ENCODE data around the gene SYT1. TPM values are rescaled to one million over a fixed set of nuclear protein-coding genes. Genes with fewer than 3 reads are reported as not detected.

Gene SYT1
- total and polyA plus RNA-seq, 8 donors = 0.16 to 1.2 (median 0.26) TPM

DNA sequence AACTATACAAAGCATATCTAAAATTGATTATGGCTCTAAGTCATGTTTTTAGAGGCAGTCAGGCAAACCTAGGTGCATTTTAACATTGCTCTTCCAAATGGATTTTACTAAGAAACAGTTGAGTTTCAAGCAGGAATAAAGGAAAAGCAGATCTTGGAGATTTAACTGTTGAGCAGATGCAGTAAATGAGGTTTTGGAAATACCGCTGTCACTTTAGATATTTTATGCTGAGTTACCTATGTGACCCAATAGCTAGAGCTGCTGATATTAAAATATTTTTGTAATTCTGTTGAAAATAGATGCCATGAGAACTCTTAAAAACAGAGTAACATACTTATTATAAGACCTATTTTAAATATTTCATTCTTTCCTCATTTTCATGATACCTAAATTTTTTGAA, 181.4 kb downstream of the SYT1 start:
- intact Hi-C loops (cut with DNase I) = no loop called here
- WGBS, 2 donors = 96 to 97% methylated on average over 1 of the region's 1 CpG
- FAIRE-seq (no peak), DNase-seq (no peak), ATAC-seq (no peak)
- Histone ChIP-seq H3K4me3 (no peak overlapping the region), H3K4me1 (no peaks in the 10 kb centered on the region), H3K27me3 (no peaks in the 10 kb centered on the region), H3K36me3 (no peaks in the 10 kb centered on the region), H3K9me3 (no peaks in the 10 kb centered on the region), H3K27ac (no peak overlapping the region)
- TF ChIP-seq, protein P1, sequence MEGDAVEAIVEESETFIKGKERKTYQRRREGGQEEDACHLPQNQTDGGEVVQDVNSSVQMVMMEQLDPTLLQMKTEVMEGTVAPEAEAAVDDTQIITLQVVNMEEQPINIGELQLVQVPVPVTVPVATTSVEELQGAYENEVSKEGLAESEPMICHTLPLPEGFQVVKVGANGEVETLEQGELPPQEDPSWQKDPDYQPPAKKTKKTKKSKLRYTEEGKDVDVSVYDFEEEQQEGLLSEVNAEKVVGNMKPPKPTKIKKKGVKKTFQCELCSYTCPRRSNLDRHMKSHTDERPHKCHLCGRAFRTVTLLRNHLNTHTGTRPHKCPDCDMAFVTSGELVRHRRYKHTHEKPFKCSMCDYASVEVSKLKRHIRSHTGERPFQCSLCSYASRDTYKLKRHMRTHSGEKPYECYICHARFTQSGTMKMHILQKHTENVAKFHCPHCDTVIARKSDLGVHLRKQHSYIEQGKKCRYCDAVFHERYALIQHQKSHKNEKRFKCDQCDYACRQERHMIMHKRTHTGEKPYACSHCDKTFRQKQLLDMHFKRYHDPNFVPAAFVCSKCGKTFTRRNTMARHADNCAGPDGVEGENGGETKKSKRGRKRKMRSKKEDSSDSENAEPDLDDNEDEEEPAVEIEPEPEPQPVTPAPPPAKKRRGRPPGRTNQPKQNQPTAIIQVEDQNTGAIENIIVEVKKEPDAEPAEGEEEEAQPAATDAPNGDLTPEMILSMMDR (IDR thresholded peaks at IDR 0.05) = no peak

DNA sequence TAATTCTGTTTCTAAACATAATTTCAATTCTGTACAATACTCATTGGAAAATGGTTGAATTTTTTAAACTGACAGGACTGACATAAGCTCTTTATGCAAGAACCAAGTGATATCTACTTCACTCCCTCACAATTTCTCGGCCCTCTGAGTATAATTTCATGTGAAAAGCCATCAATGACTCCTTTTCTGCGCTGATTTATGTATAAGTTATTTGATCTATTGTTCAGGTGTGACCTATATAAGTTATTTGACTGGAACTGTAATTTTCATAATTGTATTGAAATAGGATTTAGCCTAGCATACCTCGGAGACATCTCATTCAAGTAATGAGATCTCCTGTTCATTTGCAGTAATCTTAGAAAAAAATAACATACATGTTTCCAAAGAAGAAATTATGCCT, 184.4 kb downstream of the SYT1 start:
- intact Hi-C loops (cut with DNase I) = no loop called here
- no peak overlapping the region for H3K27ac ChIP-seq
- no peaks in the 10 kb centered on the region for H3K36me3 ChIP-seq
- H3K27me3 ChIP-seq = no peaks in the 10 kb centered on the region
- ATAC-seq = no peak
- no peaks in the 10 kb centered on the region for H3K4me1 ChIP-seq
- DNase-seq = no peak
- H3K9me3 ChIP-seq = no peaks in the 10 kb centered on the region
- TF ChIP-seq, protein P1 (IDR thresholded peaks at IDR 0.05) = no peak
- no peak overlapping the region for H3K4me3 ChIP-seq
- 69 to 76% methylated on average over 3 of the region's 3 CpGs for WGBS, 2 donors
- FAIRE-seq = no peak

DNA sequence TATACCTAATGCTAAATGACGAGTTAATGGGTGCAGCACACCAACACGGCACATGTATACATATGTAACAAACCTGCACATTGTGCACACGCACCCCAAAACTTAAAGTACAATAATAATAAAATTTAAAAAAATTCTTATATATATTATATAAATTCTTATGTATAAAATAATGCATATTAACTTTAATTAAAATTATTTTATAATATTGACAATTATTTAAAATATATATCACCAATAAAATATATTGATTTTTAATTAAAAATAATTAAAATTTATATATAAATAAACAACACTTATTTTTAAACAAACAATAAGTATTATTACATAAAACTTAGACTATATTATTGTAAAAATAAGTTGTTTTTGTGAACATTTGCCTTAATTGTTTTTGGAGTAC, 188.8 kb downstream of the SYT1 start:
- intact Hi-C loops (cut with DNase I) = no loop called here

DNA sequence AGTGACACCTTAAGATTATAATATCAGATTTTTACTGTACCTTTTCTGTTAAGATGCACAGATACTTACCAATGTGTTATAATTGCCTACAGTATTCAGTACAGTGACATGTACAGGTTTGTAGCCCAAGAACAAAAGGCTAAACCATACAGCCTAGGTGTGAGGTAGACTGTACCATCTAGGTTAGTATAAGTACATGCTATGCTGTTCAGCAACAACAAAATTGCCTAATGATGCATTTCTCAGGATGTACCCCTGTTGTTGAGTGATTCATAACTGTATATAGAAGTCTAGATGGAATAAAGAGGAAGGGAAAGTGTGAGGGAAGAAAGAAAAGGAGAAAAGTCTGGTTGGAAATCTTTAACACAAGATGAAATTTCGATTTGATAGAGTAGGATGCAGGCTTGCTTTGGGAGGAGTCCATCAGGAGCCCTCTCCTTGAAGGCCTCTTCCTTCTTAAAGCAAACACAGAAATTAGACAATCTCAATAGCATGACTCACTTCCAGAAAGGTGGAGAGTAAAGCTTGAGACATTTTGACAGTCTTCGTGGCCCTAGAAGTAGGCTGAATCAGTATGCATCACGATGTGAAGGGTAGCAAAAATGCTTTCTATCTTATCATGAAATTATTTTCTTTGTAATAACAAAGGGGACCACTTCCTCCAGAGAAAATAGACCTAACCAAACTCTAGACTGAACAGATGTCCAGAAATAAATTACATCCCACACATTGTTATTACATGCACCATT, 191.5 kb downstream of the SYT1 start:
- no peak for DNase-seq
- Histone ChIP-seq H3K4me3 (no peak overlapping the region), H3K9me3 (no peaks in the 10 kb centered on the region), H3K36me3 (no peaks in the 10 kb centered on the region), H3K27me3 (no peaks in the 10 kb centered on the region), H3K4me1 (no peaks in the 10 kb centered on the region), H3K27ac (no peak overlapping the region)
- TF ChIP-seq, protein P1 (IDR thresholded peaks at IDR 0.05) = no peak
- WGBS, 2 donors = 46 to 52% methylated on average over 3 of the region's 3 CpGs
- FAIRE-seq = no peak
- intact Hi-C loops (cut with DNase I) = no loop called here
- ATAC-seq = no peak

More for the DNA sequence above, 188.8 kb downstream of the SYT1 start:
- H3K27me3 ChIP-seq = no peaks in the 10 kb centered on the region
- no peak overlapping the region for H3K4me3 ChIP-seq
- no peaks in the 10 kb centered on the region for H3K36me3 ChIP-seq
- WGBS, 2 donors = 86 to 94% methylated on average over 3 of the region's 3 CpGs
- H3K9me3 ChIP-seq = no peaks in the 10 kb centered on the region
- no peaks in the 10 kb centered on the region for H3K4me1 ChIP-seq
- DNase-seq (no peak), FAIRE-seq (peak; percentile 89), ATAC-seq (no peak)
- H3K27ac ChIP-seq = no peak overlapping the region
- TF ChIP-seq, protein P1 (IDR thresholded peaks at IDR 0.05) = no peak

DNA sequence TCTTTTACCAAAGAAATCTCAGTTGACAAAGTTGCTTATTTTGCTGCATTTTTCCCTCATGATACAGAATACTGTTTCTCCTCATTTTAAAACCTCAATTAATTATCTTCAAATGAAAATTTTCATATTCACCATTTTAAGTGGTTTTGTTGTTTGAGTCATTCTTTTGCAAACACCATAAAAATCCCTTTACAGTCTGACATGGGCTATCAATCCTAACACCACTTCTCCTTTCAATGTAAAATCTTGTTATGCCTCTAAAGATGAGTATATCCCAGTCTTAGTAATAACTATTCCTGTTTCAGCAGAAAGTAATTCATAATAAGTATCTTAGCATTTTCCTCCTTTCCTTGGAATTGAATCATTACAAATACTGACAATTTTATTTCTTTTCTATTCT, 192.2 kb downstream of the SYT1 start:
- Histone ChIP-seq H3K36me3 (no peaks in the 10 kb centered on the region), H3K4me3 (no peak overlapping the region), H3K27me3 (no peaks in the 10 kb centered on the region), H3K27ac (no peak overlapping the region), H3K9me3 (no peaks in the 10 kb centered on the region), H3K4me1 (no peaks in the 10 kb centered on the region)
- ATAC-seq = no peak
- TF ChIP-seq, protein P1 (IDR thresholded peaks at IDR 0.05) = no peak
- no peak for FAIRE-seq
- intact Hi-C loops (cut with DNase I) = no loop called here
- no peak for DNase-seq
